Stimulated activated CD8-positive, alpha-beta memory T cell treated with anti-CD3 and anti-CD28 coated beads, Interleukin-15, amount 100 ng/mL, for 24 hours (primary cell): ENCODE data around the gene LDLRAD4.

Experiments used
- DNase-seq: peaks from one replicate; pipeline ENCODE4 v3.0.0-alpha.2; 2020; ENCODE audit warnings: low read depth

Gene LDLRAD4

DNA sequence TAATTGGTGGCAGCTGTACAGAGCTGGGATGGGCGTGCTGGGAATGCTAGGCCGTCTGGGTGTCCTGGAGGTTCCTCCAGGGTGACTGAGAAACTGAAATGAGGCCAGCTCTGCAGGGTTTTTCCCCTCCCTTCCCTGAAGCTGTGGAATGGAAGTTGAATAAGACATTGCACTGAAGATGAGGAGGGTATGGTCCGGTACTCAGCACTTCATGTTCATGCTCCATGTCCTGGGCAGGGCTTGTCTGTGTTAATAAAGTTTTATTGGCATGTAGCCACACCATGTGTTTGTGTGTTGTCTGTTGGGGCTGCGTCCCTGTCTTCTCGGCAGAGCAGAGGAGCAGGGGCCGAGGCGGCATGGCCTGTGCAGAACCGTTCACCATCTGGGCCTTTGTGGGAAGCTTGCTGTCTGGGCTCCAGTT, 154.0 kb downstream of the LDLRAD4 start:
- no peak for DNase-seq

DNA sequence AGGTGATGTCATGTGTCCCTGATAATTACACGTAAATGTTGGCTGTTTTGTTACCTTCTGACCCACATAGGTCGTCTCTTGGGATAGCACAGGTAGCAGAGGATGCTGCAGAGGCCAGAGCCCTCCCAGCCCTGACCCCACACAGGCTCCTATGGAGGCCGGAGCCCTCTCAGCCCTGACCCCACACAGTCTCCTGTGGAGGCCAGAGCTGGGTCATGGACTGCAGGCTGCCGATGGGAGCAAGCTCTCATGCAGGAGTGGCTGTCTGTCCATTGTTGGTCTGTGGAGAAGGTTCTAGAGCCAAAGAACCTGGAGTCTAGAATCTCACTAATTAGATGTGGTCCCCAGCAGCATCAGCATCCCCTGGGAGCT, 155.5 kb downstream of the LDLRAD4 start:
- DNase-seq: no peak

DNA sequence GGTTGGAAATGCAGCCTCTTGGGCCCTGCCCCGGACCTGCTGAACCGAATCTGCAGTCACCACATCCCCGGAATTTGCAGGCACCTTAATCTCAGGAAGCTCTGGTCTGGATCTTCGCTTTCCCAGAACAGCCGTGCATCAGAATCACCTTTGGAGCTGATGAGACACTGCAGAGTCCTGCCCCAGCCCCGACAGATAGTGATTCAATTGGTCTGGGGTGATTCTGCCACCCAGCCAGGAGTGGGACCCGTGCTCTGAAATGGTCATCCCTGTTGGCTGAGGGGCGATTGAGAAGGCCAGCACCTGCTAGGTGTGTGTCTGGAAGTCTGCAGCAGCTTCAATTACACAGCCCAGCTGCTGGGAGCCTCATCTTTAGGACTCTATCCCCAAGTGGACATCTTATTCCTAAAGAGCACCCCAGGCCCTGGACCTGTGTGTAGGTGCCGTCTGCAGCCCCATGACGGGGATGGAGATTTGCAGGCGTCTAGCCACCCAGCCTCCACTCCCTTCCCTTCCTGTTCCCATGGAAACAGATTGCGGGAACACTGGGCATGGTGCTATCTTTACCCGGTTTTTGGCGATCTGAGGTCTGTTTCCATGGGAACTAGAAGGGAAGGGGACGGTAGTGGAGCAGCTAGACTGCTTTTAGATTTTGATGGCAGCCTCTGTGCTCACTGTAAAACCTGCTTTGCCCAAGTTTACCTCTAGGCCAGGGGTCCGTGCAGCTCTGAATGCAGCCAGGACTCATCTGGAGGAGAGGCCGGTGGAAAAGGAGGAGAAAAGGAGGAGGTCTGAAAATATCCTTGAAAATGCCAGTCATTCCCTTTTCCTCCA, 156.1 kb downstream of the LDLRAD4 start:
- DNase-seq: no peak

DNA sequence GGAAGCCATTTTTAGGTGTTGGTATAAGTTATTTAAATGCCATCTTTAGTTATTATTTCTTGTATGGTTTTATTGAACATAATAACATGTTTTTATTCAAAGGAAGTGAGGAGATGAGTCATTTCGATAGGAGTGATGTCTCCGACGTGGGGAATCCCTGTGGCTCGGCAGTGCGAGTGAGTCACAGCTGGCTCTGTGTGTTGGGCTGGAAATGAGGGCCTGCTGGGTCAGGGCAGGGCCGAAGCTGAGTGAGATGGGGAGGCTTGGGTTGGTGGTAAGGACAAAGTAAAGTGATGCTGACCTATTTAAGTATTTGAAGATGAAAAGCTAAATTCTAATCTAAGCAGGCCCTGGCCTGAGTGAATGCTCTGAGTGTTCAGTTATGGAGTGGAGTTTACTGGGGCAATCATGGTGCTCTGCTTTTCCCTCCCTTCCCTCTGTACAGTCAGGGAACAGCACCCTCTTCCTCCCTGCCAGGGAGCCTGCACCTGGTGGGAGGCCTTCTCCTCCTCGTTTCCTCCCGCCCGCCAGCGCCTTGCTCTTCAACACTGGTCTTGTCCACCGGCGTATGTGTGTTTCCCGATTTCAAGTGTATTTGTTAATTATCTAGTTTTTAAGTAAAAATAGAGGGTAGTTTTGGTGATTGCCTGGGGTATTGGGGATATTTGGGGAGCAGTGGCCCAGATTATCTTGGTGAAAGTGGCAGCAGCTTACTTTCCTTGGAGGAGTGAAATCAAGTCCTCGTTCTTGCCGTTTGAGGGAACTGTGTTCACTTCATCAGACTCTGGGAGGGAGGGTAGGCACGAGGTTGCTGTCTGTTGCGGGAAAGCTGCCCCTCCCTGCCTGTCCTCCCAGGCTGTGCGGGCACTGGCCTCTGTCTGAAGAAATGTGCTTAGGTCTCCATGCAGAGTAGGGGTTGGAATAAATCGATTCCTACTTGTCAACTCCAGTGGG, 157.0 kb downstream of the LDLRAD4 start:
- peak; percentile 31 for DNase-seq

DNA sequence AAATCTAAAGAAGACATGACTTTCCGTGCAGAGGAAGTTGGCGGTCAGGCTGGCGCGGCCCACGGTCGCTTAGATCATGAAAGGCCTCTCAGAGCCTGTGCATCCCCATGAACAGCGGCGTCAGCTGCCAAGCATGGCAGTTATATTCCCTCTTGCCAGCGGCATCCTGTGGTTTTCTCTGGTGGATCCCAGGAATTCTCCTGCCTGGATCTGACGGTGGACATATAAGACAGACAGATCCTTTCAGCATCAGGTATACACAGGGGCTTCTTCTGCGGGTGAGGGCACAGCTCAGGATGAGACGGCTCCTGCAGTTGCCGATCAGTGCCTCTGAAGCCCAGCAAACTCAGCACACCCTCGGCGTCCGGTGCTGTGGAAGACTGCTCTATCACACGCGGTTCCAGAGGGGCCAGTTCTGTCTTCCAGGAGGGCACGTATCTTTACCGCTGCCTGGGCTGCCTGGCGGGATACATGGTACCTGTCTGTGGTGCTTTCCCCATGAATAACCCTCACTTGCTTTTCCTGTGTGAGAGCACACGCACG, 157.8 kb downstream of the LDLRAD4 start:
- DNase-seq: no peak

DNA sequence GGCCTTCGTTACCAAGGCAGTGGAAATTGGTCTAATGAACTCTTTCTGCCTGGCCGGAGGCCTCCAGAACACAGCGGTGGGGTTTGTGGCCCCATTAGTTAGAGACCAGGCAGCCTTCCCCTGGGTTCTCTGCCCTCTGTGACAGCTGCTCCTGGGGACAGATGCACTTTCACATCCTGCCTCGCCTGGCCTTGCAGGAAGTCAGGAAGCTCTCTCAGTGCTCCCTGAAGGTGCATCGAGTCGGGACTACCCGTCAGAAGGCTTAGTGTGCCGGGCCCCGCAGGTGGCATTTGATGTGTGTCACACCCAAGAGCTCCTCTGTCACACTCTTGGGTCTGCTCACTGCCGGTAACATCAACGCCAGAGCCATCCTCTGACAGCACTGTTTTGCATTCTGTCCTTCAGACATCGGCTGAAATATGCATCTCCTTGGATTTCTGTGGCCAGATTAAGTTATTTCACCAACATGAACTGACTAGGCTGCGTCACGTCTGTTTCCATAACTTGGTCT, 158.3 kb downstream of the LDLRAD4 start:
- no peak for DNase-seq

DNA sequence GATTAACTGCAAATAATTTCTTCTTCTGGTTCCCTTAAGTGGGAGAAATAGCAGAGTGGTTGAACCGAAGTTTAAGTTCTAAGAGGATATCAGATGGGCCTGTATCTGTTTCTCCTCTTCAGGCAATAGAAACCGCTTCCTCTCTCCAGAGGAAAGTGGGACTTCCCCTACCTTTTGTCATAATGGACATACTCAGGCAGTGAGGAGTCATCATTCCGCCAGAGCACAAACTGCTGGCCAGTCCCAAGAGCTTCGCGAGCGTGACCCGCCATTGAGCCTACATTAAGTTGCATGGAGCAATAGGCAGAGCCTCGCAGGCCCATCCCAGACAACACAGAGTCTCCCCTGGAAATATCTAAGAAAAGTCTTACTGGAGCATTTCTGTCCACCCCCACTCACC, 158.9 kb downstream of the LDLRAD4 start:
- DNase-seq: no peak

DNA sequence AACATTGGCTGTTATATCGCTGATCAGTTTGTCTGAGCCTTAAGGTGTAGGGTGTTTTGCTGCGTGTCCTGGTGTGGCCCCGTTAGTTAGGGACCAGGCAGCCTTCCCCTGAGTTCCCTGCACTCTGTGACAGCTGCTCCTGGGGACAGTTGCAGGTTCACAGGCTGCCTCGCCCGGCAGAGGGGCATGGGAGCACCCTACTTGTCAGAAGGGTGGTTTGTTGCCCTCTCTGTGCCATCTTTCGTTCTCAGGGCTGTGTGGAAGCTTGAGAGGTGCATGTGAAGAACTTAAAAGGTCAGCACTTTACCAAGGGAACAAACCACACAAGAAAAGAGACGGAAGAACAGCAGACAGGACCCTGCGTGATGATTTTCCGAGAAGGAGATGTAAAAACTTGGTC, 159.6 kb downstream of the LDLRAD4 start:
- no peak for DNase-seq

DNA sequence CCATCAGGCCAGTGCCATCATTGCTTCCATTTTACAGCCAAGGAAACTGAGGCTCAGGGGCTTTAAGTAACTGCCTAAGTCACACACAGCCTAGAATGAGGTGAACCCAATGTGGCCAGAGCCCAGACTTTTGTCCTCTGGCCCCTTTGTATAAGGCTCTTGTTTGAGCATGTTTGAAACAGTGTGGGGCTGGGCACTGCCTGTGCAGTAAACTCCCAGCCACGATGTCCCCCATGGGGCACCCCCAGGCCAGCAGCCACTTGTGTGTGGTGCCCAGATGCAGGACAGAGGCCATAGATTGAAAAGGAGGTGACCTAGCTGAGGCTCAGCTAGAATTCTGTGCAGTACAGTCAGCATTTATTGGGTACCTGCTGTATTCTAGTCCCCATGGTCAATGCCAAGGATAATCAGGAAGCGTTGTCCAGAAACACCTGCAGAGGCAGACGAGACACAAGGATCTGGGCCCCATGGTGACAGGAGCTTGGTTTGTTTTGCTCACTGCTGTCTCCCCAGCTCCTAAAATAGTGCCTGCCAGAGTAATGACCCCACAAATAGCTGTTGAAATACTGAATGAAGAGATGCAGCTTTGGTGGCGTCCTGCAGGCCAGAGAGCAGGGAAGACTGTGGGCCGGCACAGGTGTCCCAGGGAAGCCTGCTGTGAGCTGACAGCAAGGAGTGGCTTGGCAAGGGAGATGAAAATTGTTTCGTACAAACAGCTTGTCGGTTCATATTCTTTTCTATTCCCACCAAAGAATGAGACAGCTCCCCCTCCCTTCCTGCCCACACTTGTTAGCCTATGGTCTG, 160.7 kb downstream of the LDLRAD4 start:
- no peak for DNase-seq

DNA sequence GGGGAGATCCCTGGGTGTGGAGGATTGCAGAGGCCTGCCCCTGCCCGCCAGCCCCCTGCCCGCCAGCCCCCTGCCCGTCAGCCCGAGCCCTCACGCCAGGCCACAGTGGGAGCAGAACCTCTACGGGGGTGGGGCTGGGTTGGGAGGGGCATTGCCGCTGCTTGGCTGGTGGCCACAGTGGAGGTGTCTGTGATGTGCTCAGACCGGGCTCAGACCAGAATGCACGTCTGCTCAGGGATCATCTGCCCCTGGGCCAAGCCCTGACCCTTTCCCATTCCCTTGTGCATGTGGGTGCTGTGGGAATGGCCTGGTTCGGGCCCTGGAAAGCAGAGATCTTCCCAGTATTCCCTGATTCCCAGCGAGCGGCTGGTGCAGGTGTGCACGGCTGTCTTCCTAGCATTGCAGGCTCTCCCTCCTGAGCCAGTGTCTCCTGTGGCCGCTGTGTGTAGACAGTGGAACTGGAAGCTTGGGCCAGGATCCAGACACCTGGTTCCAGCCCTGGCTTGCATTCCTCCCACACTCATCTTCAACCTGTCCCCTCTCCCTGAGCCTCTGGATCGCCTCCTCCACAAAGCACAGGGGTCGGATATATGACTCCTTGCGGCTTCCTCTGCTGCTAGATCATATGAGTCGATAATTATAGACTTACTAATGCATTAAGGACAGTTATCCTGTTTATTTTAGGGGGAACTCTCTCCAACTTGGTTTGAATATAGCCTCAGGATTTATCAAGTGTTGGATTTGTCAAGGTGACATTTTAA, 161.6 kb downstream of the LDLRAD4 start:
- no peak for DNase-seq

DNA sequence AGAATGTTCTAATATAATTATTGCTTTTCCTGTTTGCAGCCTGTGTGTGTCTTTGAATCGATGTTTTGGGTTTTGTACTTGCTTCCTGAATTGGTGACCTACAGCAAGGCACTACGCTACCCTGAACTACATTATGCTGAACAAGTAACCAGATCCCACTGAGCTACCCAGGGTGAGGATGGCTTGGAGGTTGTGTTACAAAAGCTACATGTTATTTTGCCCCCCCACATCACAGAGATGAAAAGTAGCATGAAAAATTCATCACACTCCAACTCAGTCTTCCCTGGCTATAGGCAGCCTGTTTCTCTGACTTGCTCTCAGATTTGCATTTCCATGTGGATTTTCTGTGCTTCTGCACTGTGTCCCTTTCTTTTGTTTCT, 162.1 kb downstream of the LDLRAD4 start:
- DNase-seq: no peak

DNA sequence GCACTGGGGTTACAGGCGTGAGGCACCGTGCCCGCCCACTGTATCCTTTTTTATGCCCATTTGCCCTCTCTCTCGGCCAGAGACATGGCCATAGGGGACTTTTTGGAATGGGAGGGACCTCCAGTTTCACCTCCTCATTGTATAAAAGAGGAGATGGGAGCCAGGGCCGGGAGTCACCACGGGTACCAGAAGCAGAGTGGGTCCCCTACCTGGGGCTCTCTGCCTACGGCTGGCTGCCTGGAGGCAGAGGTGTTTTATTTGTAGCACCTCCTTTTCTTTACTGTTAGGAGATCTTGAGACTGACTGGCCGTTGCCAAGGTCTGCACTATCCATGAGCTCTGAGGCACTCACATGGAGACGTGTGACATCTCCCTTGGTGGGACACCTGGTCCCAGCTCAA, 162.8 kb downstream of the LDLRAD4 start:
- DNase-seq: no peak

DNA sequence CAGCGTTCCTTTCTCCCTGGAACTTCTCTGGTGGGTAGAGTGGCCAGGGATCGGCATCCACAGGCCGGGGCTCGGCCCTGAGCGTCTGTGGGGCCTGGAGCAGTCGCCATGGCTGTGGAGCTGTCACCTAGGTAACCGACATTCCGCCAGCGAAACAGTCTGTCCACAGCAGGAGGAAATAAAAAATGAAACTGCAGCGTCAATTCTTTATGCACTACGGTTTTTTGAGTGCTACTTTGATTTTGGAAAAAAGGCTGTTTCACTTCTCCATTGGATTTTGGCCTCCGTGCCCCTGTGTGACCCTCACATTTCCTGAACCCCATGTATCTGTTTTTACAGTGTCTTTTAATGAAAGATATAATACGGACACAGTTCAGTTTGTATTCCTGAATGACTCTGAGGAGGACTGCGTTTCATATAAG, 163.4 kb downstream of the LDLRAD4 start:
- no peak for DNase-seq

DNA sequence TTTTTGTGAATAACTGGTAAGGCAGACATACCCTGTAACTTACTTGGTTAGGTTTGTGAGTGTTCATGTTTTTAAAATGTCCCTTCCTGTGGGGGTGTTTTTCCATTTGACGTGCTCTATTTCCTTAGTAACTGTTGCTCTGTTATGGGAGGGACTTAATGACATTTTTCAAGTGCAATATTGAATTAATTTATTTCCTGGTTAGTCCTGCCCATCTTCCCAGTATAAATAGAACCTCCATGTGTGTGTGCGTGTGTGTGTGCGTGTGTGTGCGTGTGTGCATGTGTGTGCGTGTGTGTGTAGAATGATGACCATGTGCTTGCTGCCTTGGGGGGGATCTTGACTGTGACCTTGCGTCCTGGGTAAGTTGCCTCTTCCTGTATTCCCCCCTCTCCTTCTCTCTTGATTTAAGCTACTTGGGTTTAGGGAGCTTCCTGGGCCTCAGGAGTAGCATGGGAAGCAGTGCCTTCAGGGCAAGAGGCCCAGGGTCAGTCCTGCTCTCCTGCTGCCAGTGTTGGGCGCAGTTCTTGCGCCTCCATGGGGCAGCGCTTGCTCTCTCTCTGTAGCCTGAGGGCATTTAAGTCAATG, 163.9 kb downstream of the LDLRAD4 start:
- DNase-seq: no peak

DNA sequence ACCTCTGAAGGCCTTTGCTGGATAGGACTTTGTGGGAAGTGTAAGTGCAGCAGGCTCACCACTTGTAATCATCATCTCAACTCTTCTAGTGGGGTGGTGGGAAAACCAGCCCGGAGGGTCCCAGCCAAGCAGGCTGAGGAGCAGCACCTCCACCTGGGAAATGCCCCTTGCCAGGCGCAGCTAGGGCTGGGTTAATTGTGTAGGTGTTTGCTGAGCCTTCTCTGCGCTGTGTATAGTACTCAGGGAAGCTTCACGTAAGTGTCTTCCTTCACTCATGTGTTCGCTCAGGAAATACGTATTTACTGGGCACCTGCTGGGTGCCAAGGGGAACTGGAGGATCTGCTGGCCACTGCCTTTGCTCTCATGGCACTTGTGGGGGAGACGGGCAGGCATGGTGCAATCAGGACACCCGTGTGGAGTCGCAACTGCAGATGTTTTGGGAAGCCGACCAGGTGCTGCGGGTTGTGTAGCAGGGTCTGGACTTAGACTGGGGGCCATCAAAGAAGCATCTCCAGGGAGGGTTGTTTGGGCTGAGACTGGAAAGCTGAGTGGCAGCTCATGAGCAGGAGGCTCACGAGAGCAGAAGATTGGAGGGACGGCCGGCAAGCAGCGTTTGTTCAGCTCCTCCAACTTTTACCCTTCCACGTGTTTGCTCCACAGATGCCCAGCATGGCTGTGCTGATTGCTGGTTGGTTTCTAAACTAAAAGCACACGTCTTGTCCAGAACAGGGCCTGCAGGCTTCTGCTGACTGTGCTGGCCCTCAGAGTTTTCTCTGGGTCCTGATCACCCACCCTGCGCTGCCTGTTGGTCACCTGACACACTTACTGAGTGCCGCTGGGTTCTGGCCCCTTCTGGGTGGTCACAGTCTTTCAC, 164.6 kb downstream of the LDLRAD4 start:
- DNase-seq: no peak

DNA sequence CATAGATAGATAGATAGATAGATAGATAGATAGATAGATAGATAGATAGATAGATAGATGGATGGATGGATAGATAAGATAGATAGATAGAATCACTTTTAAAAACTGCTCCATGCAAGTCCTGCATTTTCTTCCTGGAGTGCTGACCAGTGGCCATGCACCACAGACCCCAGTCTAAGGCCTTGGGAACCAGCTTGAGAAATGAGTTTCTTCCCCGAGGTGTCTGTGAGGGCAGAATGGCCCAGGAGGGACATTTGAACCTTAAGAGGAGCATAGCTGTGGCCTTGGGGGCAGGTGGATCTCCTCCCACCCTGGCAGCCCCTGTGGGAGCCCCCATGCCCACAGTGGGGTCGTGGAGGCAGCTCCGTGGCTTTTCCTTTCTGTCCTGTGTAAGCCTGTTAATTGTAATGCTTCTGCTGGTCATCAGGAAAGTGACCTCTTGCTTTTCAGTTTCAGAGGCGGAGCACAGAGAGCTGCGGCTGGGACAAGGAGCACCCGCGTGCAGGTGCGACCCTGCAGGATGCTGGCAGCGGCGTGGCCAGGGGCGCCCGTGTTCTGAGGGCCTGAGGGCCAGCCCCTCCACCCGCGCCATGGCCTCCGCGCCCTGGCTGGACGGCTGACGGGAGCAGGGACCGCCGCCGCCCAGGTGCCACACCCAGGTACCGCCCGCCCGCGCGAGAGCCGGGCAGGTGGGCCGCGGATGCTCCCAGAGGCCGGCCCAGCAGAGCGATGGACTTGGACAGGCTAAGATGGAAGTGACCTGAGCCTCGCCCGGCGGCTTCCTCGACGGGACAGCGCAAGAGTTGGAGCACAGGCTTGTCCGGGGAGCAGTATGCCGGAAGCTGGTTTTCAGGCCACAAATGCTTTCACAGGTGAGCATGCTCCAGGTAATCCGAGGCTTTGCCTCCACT, 168.6 kb downstream of the LDLRAD4 start:
- DNase-seq: no peak

DNA sequence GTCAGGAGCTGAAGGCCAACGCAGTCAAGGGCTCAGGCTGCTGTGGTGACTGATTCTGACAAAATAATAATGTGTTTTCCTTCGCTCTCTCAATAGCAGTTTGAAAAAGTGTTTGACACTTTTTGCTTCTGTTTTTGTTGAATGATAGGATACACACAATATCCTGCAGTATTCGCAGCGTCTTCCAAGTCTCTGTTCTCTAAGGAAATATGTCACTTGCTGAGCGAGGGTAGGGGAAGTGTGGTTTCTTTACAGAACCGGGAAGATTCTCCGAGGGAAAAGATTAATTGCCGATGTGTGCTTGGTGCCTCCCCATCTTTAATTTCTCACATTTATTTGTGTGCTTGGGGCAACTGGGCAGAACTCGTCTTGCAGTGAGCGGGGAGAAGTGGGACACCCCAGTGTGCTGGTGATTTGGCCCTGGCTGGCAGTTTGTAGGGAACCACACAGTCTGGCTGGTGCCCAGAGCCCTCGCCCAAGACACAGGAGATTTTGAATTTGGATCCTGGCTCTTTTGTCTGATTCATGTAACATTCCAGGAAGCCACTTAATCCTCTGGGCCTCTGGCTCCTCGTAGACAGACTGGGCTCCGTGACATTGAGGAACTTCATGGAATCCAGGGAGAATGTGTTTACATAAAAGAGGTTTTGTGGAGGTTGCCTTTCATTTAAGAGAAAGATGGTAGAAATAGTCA, 169.4 kb downstream of the LDLRAD4 start:
- DNase-seq: no peak
